ENCODE measurements around the gene TMEM127.

Gene TMEM127

DNA sequence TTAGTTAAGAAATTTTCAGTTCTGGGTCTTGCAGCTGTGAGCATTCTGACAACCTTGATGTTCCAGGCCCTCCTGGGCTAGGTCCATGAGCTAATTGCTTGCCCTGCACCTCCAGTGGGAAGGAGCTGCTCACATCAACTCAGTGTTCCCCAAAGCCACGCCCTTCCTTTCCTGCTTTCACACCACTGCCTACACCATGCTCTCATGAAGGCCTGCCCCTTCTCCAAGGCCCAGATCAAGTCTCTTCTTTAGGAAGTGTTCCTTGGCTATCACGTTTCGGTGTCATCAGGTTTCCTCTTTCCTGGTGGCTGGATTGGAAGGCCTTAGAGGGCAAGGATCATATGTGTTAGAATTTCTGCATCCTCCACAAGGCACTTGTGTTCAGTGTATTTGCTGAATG is 18.8 kb downstream of the TMEM127 start:
- H3K27ac ChIP-seq, result peak overlapping the region; percentile 19
- TF ChIP-seq, protein P1, sequence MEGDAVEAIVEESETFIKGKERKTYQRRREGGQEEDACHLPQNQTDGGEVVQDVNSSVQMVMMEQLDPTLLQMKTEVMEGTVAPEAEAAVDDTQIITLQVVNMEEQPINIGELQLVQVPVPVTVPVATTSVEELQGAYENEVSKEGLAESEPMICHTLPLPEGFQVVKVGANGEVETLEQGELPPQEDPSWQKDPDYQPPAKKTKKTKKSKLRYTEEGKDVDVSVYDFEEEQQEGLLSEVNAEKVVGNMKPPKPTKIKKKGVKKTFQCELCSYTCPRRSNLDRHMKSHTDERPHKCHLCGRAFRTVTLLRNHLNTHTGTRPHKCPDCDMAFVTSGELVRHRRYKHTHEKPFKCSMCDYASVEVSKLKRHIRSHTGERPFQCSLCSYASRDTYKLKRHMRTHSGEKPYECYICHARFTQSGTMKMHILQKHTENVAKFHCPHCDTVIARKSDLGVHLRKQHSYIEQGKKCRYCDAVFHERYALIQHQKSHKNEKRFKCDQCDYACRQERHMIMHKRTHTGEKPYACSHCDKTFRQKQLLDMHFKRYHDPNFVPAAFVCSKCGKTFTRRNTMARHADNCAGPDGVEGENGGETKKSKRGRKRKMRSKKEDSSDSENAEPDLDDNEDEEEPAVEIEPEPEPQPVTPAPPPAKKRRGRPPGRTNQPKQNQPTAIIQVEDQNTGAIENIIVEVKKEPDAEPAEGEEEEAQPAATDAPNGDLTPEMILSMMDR (conservative IDR thresholded peaks at IDR 0.05; ENCODE audit: low read depth), result no peak
- POLR2A ChIA-PET (ENCODE audit: low non-redundant PET), result no interaction called here
- CTCF ChIA-PET, result no interaction called here
- DNase-seq (ENCODE audit: low spot score), result no peak

DNA sequence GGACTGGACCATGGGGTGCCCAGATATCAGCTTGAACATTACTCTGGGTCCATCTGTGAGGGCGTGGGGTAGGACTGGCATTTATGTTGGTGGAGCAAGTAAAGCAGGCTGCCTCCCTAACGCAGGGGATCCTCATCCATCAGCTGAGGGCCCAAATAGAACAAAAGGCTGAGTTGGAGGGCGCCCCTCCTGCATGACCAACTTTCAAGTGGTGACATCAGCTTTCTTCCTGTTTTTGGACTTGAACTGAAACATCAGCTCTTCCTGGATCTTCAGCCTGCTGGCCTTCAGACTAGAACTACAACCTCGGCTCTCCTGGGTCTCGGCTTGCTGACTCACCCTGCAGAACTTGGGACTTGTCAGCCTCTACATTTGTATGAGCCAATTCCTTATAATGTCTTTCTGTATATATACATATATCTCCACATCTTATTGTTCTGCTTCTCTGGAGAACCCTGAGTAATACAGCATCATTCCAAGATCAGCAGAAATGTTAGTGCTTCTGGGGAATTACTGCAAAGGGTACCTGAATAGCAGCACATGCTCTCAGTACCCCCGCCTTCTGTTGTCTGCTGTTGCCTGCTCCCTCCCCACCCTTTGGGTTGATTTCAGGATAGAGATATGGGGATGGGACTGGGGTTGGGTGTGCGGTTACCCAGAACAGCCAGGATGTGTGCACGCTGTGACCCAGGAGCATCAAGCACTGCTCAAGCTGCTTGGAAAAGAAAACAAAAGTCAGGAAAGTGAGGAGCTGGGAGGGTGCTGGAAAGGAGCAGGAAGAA is 20.0 kb downstream of the TMEM127 start:
- POLR2A ChIA-PET (ENCODE audit: low non-redundant PET), result no interaction called here
- H3K27ac ChIP-seq, result 0 out of 2 replicates have a peak overlapping the region, but pooled peaks have one; percentile 19

DNA sequence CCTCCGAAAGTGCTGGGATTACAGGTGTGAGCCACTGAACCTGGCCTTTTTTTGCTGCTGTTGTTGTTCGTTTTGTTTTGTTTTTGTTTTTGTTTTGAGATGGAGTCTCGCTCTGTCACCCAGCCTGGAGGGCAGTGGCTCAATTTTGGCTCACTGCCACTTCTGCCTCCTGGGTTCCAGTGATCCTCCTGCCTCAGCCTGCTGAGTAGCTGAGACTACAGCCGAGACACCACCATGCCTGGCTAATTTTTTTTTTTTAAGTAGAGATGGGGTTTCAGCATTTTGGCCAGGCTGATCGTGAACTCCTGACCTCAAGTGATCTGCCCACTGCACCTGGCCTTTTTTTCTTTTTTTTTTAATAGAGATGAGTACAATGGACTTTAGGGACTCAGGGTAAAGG is 22.0 kb downstream of the TMEM127 start:
- ChIA-PET POLR2A (ENCODE audit: low non-redundant PET) (no interaction called here), CTCF (no interaction called here)
- TF ChIP-seq, protein P1 (conservative IDR thresholded peaks at IDR 0.05; ENCODE audit: low read depth), result no peak
- H3K27ac ChIP-seq, result no peak overlapping the region
- DNase-seq (ENCODE audit: low spot score), result no peak

More for the DNA sequence above, 20.0 kb downstream of the TMEM127 start:
- no peak for DNase-seq (ENCODE audit: low spot score)
- TF ChIP-seq, protein P1 (conservative IDR thresholded peaks at IDR 0.05; ENCODE audit: low read depth), result no peak
- CTCF ChIA-PET, result no interaction called here

DNA sequence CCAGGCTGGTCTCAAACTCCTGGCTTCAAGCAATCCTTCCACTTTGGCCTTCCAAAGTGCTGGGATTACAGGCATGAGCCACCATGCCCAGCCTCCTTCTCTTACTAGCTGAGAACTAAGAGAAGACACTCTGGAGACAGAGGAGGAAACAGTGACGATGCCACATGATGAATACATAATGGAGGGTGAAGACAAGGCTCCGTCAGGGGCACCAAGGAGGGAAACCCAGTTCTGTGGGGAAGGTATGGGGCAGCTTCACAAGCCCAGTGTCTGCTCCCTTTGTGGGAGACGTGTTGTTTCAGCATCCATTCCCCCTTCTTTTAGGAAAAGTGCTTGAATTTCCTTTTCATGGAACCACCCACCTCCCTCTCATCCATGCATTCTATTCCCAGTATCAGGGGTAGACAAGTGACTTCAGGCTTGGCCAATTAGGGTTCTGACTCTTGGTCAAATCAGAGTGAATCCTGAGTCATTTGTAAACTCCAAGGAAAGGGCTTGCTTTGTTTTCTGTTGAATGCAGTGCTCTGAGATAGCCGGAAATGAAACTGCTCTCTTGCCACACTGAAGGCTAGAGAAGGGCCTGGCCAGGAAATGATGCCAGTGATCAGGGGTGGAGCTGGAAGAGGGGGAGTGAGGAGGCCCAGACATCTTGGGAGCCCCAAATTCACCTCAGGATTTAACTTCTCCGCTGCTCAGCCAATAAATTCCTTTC is 23.7 kb downstream of the TMEM127 start:
- TF ChIP-seq, protein P1 (conservative IDR thresholded peaks at IDR 0.05; ENCODE audit: low read depth), result no peak
- POLR2A ChIA-PET (ENCODE audit: low non-redundant PET), result no interaction called here
- DNase-seq (ENCODE audit: low spot score), result peak; percentile 71
- peak overlapping the region; percentile 79 for H3K27ac ChIP-seq
- CTCF ChIA-PET, result interaction anchor here (0.8 kb wide), 1 partner anchor 140 kb away, joined by 3 read pairs; no protein-coding TSS in a partner anchor

GRCh38 chr2:96241227-96241626 is 24.6 kb downstream of the TMEM127 start:
- ChIA-PET CTCF (interaction anchor here (0.8 kb wide), 1 partner anchor 139 kb away, joined by 3 read pairs; no protein-coding TSS in a partner anchor), POLR2A (ENCODE audit: low non-redundant PET) (interaction anchor here (1.0 kb wide), 1 partner anchor 33 kb away, joined by 3 read pairs; the partner anchor contains the start of gene STARD7)
- TF ChIP-seq, protein P1 (conservative IDR thresholded peaks at IDR 0.05; ENCODE audit: low read depth), result no peak
- DNase-seq (ENCODE audit: low spot score), result no peak
- peak overlapping the region; percentile 79 for H3K27ac ChIP-seq

- TF ChIP-seq, protein P1 (conservative IDR thresholded peaks at IDR 0.05; ENCODE audit: low read depth), result no peak
- DNase-seq (ENCODE audit: low spot score), result no peak
- H3K27ac ChIP-seq, result peak overlapping the region; percentile 79
- ChIA-PET POLR2A (ENCODE audit: low non-redundant PET) (interaction anchor here (1.0 kb wide), 1 partner anchor 32 kb away, joined by 3 read pairs; the partner anchor contains the start of gene STARD7), CTCF (interaction anchor here (0.6 to 1.1 kb wide), 2 partner anchors 13 to 85 kb away, joined by 3 read pairs; no protein-coding TSS in a partner anchor)
Measured at GRCh38 chr2:96240341-96241038, 25.3 kb downstream of the TMEM127 start.
